NT2/D1 (cell line): ENCODE data around the gene SMARCC2.

Source experiments
- DNase-seq: peaks from one replicate; pipeline ENCODE4 v3.0.0-alpha.2; 2011; ENCODE audit warnings: low read depth, low spot score
- H3K27me3 ChIP-seq: 2 replicates; pipeline ENCODE4 v1.6.0; 2011; ENCODE audit warnings: mild to moderate bottlenecking; ENCODE audit not compliant: insufficient read length, insufficient read depth
- H3K36me3 ChIP-seq: 2 replicates; pipeline ENCODE4 v1.6.1; 2011; ENCODE audit warnings: mild to moderate bottlenecking, low read length, mixed read lengths; ENCODE audit not compliant: insufficient read depth, insufficient read length
- H3K4me1 ChIP-seq: 2 replicates; pipeline ENCODE4 v1.5.1; 2011; ENCODE audit not compliant: insufficient read depth, insufficient read length
- H3K4me3 ChIP-seq: 2 replicates; pipeline ENCODE4 v1.5.1; 2011; ENCODE audit warnings: low read depth; ENCODE audit not compliant: insufficient read length
- H3K9ac ChIP-seq: 2 replicates; pipeline ENCODE4 v1.6.0; 2011; ENCODE audit warnings: low read depth; ENCODE audit not compliant: insufficient read length
- H3K9me3 ChIP-seq: 2 replicates; pipeline ENCODE4 v1.5.1; 2011; ENCODE audit warnings: mild to moderate bottlenecking, low read length; ENCODE audit not compliant: insufficient read depth
- SUZ12 ChIP-seq: IDR thresholded peaks from 2 replicates; pipeline ENCODE4 v1.6.1; 2011; ENCODE audit not compliant: insufficient read length, insufficient read depth; ENCODE audit errors: extremely low read depth
- YY1 ChIP-seq: IDR thresholded peaks from 2 replicates; pipeline ENCODE4 v1.6.1; 2011; ENCODE audit not compliant: insufficient read length, insufficient read depth
- ZNF274 ChIP-seq: IDR thresholded peaks from 2 replicates; pipeline ENCODE4 v1.6.1; 2011; ENCODE audit warnings: mild to moderate bottlenecking, low read depth, low read length

SMARCC2 gene

DNA sequence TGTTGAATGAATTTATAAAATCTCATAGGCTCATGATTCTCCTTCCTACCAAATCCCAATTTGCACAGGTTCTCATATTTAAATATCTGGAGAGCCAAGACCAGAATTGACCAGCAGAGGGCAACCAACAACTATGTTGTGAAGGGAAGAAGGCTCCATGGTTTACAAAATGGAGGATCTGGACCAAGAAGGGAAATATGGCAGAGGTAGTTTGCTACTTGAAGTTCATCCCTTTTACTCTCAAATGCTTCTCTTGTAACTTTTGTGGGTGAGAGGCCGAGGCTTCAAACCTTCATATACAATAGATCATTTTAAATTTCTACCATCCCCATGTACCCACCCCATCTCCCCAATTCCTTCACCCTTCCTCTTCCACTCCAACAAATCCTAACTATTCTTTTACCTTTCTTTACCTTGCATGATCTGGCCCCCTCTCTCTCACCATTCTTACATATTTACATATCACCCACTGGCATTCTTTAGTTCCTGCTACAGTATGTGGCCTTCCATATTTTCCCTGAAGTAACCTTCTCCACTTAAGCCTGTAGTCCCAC is 3.8 kb upstream of the SMARCC2 start:
- DNase-seq = peak; percentile 87
- Histone ChIP-seq H3K27me3 (no peaks in the 10 kb centered on the region), H3K36me3 (no peaks in the 10 kb centered on the region), H3K9me3 (no peaks in the 10 kb centered on the region), H3K4me3 (no peak overlapping the region), H3K9ac (no peak overlapping the region), H3K4me1 (no peaks in the 10 kb centered on the region)
- TF ChIP-seq YY1 (peak; percentile 57), SUZ12 (no peak), ZNF274 (no peak)

DNA sequence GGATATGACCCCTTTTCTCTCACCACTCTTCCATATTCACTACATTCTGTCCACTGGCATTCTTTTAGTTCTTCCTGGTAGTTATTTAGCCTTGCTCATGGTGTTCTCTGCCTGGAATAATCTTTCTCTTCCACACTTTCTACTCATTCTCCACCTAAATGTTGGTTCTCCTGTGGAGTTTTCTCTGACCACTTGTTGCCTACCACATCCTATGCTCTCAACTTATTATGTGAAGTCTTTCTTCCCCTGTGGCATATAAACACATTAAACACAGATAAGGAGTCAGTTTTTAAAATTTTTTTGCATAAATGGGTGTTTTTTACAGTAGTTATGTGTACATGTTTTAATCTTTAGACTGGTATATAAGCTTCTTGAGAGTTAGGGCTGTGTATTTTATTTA is 3.3 kb upstream of the SMARCC2 start:
- Histone ChIP-seq H3K27me3 (no peaks in the 10 kb centered on the region), H3K9me3 (no peaks in the 10 kb centered on the region), H3K36me3 (no peaks in the 10 kb centered on the region), H3K4me1 (no peaks in the 10 kb centered on the region), H3K4me3 (no peak overlapping the region), H3K9ac (no peak overlapping the region)
- no peak for TF ChIP-seq ZNF274
- TF ChIP-seq SUZ12 = no peak
- no peak for TF ChIP-seq YY1
- no peak for DNase-seq

- no peak for TF ChIP-seq YY1
- no peak for TF ChIP-seq ZNF274
- TF ChIP-seq SUZ12 = no peak
- peak overlapping the region; percentile 13 for H3K4me3 ChIP-seq
- peaks cover 14% of the 10 kb centered on the region for H3K36me3 ChIP-seq
- peak overlapping the region; percentile 94 for H3K9ac ChIP-seq
- no peak for DNase-seq
- no peaks in the 10 kb centered on the region for H3K4me1 ChIP-seq
- no peaks in the 10 kb centered on the region for H3K27me3 ChIP-seq
- H3K9me3 ChIP-seq = no peaks in the 10 kb centered on the region
Observed at GRCh38 chr12:56190695-56191155, 1.4 kb upstream of the SMARCC2 start.

DNA sequence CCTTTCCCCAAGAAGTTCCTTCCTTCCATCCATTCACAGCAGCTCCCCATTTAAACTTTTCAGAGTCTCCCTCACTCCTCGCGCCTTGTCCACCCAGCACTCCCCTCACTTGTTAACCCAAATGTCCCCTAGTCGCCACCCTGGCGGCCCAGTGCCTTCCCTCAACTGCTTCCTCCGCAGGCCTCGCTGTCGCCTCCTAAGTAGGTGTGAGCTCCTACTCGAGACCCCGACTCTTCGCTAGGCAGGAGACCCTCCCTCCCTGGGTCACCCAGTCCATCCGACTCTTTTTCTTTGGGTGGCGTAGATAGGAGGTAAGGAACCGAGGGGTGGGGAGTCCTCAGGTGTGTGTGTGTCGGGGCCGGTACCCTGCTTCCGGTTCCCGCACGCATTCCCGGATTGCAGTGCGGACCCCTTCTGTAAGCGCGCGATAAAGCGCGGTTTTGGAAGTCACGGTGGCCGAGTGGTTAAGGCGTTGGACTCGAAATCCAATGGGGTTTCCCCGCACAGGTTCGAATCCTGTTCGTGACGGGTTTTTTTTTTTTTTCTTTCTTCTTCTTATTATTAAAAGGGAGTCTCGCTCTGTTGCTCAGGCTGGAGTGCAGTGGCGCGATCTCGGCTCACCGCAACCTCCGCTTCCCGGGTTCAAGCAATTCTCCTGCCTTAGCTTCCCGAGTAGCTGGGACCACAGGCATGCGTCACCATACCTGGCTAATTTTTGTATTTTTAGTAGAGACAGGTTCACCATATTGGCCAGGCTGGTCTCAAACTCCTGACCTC is 823 bp upstream of the SMARCC2 start:
- Histone ChIP-seq H3K9me3 (no peaks in the 10 kb centered on the region), H3K27me3 (no peaks in the 10 kb centered on the region), H3K4me1 (no peaks in the 10 kb centered on the region), H3K36me3 (peaks cover 16% of the 10 kb centered on the region), H3K4me3 (peak overlapping the region; percentile 90), H3K9ac (peak overlapping the region; percentile 94)
- no peak for TF ChIP-seq ZNF274
- TF ChIP-seq YY1 = no peak
- no peak for TF ChIP-seq SUZ12
- DNase-seq = peak; percentile 89

DNA sequence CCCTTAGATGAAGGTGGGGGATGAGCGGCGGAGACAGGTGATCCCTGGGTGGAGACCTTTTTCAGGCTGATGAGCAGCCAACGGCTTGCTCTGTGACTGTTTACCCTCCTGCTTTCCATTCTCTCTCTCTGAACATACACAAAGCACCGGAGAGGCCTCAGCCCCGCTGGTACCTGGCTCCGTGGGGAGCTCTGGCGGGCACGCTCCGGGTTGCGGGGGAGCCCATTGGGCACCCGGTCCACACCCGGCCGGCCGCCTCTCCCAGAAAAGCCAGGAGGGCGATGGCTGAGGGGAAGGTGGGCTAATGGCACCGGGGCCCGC is 545 bp downstream of the SMARCC2 start:
- TF ChIP-seq YY1 = no peak
- no peak for TF ChIP-seq ZNF274
- TF ChIP-seq SUZ12 = no peak
- peak overlapping the region; percentile 76 for H3K4me3 ChIP-seq
- DNase-seq = no peak

DNA sequence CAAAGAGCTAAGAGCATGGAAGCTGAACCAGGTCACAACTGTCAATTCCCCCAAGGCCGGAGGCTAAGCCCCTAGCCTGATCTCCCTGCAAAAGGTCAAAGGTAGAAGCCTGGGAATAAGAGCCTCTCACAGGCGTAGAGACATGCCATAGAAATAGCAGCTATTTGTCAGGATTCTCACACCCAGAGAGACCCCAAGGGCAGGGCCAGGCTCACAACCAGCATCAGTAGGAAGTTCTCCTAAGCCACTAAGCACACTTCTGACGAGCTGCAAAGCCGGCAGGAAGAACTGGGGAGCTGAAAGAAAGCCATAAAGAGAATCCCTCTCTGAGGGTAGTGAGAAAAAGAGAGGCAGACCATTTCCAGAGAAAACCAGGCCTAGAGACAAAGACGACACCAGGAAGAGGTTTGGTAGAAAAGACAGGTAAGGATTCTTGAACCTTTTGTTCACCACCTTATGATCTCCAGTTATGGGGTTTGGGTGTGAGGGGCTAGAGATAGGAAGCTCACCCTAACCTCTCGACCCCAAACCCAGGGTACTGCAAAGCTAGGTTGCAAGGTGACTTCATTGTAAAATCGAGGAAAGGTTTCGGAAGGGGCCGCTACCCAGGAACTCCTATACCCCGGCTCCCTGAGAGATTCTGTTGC is 1.0 kb downstream of the SMARCC2 start:
- Histone ChIP-seq H3K27me3 (no peaks in the 10 kb centered on the region), H3K9ac (peak overlapping the region; percentile 91), H3K4me1 (no peaks in the 10 kb centered on the region), H3K9me3 (no peaks in the 10 kb centered on the region), H3K36me3 (peaks cover 34% of the 10 kb centered on the region), H3K4me3 (peak overlapping the region; percentile 76)
- no peak for DNase-seq
- TF ChIP-seq SUZ12 (no peak), ZNF274 (no peak)

More for the DNA sequence above, 545 bp downstream of the SMARCC2 start:
- Histone ChIP-seq H3K36me3 (peaks cover 30% of the 10 kb centered on the region), H3K27me3 (no peaks in the 10 kb centered on the region), H3K4me1 (no peaks in the 10 kb centered on the region), H3K9ac (peak overlapping the region; percentile 91), H3K9me3 (no peaks in the 10 kb centered on the region)

DNA sequence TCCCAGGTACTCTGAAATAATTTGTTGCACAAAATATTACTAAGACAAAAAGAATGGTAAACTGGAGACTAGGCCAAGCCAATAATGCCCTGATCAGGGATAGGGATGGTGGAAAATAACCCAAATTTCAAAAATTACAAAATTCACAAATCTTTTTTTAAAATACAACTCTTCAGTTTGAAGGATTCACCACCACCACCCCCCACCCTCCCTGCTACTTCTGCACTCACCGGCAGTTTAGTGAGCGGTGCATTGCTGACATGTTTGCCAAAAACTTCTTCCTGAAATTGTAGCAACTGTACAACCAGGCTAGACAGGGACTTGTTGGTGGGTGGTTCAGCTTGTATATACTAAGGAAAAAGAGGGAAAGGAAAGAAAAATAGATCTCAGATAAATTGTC is 2.3 kb downstream of the SMARCC2 start:
- H3K9ac ChIP-seq = no peak overlapping the region
- peaks cover 45% of the 10 kb centered on the region for H3K36me3 ChIP-seq
- no peaks in the 10 kb centered on the region for H3K9me3 ChIP-seq
- no peaks in the 10 kb centered on the region for H3K4me1 ChIP-seq
- DNase-seq = no peak
- no peak overlapping the region for H3K4me3 ChIP-seq
- TF ChIP-seq SUZ12 (no peak), YY1 (no peak), ZNF274 (no peak)
- H3K27me3 ChIP-seq = no peaks in the 10 kb centered on the region
